Stimulated activated CD8-positive, alpha-beta memory T cell treated with anti-CD3 and anti-CD28 coated beads, Interleukin-12 subunit alpha, Interleukin-12 subunit beta, amount 100 ng/mL, for 4 hours (primary cell): ENCODE results near the gene CSNK2A1.

Experiments
- DNase-seq: peaks from one replicate; pipeline ENCODE4 v3.0.0-alpha.2; 2020; ENCODE audit warnings: low read depth

CSNK2A1 gene

GRCh38 chr20:430091-430999 lies 113.2 kb downstream of the CSNK2A1 start:
- no peak for DNase-seq

GRCh38 chr20:428658-429200 lies 114.9 kb downstream of the CSNK2A1 start:
- no peak for DNase-seq

GRCh38 chr20:427849-428657 lies 115.5 kb downstream of the CSNK2A1 start:
- no peak for DNase-seq

GRCh38 chr20:427401-427800 lies 116.2 kb downstream of the CSNK2A1 start:
- DNase-seq = no peak

- DNase-seq = no peak
Measured at GRCh38 chr20:426566-426965, 117.0 kb downstream of the CSNK2A1 start.
